ENCODE results near the gene PDE8A.

DNA sequence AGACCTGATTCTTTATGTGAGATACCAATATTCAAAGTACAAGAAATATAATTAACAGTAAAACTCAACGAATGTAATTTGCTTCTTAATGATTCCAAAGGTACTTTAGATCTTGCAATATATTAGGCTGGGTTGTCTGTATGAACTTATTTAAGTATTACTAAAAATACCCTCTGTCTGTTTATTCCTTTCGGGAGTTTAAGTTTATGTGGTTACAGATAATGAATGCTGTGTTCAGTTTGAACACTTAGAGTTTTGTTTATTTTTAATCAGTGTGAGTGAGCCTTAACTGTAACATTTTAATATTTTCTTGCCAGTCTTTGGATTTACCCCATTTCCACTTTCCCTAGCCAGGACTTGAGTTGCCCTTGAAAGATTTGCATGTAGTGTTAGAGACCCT is 3.5 kb downstream of the PDE8A start:
- no peak for TF ChIP-seq ZNF324 (tag by site-specific recombination; IDR thresholded peaks at IDR 0.05)
- TF ChIP-seq ZNF184 (tag by site-specific recombination; IDR thresholded peaks at IDR 0.05) = no peak
- no peak for TF ChIP-seq ZNF169 (tag by site-specific recombination; IDR thresholded peaks at IDR 0.05)
- no peak for TF ChIP-seq ZSCAN23 (tag by site-specific recombination; IDR thresholded peaks at IDR 0.05)
- no peak for TF ChIP-seq YY1 (tag by site-specific recombination; IDR thresholded peaks at IDR 0.05)
- TF ChIP-seq GLI4 (tag by site-specific recombination; IDR thresholded peaks at IDR 0.05) = no peak
- TF ChIP-seq, protein P1, sequence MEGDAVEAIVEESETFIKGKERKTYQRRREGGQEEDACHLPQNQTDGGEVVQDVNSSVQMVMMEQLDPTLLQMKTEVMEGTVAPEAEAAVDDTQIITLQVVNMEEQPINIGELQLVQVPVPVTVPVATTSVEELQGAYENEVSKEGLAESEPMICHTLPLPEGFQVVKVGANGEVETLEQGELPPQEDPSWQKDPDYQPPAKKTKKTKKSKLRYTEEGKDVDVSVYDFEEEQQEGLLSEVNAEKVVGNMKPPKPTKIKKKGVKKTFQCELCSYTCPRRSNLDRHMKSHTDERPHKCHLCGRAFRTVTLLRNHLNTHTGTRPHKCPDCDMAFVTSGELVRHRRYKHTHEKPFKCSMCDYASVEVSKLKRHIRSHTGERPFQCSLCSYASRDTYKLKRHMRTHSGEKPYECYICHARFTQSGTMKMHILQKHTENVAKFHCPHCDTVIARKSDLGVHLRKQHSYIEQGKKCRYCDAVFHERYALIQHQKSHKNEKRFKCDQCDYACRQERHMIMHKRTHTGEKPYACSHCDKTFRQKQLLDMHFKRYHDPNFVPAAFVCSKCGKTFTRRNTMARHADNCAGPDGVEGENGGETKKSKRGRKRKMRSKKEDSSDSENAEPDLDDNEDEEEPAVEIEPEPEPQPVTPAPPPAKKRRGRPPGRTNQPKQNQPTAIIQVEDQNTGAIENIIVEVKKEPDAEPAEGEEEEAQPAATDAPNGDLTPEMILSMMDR (tag by site-specific recombination; IDR thresholded peaks at IDR 0.05) = no peak
- no peak for TF ChIP-seq ZXDB (tag by site-specific recombination; IDR thresholded peaks at IDR 0.05)
- no peak for TF ChIP-seq KLF1 (tag by site-specific recombination; IDR thresholded peaks at IDR 0.05)
- TF ChIP-seq, protein P2, sequence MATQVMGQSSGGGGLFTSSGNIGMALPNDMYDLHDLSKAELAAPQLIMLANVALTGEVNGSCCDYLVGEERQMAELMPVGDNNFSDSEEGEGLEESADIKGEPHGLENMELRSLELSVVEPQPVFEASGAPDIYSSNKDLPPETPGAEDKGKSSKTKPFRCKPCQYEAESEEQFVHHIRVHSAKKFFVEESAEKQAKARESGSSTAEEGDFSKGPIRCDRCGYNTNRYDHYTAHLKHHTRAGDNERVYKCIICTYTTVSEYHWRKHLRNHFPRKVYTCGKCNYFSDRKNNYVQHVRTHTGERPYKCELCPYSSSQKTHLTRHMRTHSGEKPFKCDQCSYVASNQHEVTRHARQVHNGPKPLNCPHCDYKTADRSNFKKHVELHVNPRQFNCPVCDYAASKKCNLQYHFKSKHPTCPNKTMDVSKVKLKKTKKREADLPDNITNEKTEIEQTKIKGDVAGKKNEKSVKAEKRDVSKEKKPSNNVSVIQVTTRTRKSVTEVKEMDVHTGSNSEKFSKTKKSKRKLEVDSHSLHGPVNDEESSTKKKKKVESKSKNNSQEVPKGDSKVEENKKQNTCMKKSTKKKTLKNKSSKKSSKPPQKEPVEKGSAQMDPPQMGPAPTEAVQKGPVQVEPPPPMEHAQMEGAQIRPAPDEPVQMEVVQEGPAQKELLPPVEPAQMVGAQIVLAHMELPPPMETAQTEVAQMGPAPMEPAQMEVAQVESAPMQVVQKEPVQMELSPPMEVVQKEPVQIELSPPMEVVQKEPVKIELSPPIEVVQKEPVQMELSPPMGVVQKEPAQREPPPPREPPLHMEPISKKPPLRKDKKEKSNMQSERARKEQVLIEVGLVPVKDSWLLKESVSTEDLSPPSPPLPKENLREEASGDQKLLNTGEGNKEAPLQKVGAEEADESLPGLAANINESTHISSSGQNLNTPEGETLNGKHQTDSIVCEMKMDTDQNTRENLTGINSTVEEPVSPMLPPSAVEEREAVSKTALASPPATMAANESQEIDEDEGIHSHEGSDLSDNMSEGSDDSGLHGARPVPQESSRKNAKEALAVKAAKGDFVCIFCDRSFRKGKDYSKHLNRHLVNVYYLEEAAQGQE (tag by site-specific recombination; IDR thresholded peaks at IDR 0.05) = no peak
- TF ChIP-seq ZNF311 (tag by site-specific recombination; IDR thresholded peaks at IDR 0.05; ENCODE audit: borderline replicate concordance) = no peak
- TF ChIP-seq, protein P3, sequence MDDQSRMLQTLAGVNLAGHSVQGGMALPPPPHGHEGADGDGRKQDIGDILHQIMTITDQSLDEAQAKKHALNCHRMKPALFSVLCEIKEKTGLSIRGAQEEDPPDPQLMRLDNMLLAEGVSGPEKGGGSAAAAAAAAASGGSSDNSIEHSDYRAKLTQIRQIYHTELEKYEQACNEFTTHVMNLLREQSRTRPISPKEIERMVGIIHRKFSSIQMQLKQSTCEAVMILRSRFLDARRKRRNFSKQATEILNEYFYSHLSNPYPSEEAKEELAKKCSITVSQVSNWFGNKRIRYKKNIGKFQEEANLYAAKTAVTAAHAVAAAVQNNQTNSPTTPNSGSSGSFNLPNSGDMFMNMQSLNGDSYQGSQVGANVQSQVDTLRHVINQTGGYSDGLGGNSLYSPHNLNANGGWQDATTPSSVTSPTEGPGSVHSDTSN (CRISPR knock-in tag; IDR thresholded peaks at IDR 0.05) = no peak
